Mucosa of rectum (tissue), 2 donors: ENCODE measurements around the gene TBCD.

Experiments
- H3K27ac ChIP-seq, 2 donors: one replicate each; pipeline ENCODE4 v1.7.0; 2013; ENCODE audit warnings: inconsistent platforms in 2 of 2, low read depth in 2 of 2, low read length in 2 of 2
- H3K27me3 ChIP-seq, 2 donors: one replicate each; pipeline ENCODE4 v1.7.0; 2013; ENCODE audit warnings: low read length in 2 of 2; ENCODE audit not compliant: control insufficient read depth in 2 of 2, insufficient read depth in 2 of 2
- H3K36me3 ChIP-seq, 2 donors: one replicate each; pipeline ENCODE4 v1.7.0; 2013; ENCODE audit warnings: low read length in 2 of 2; ENCODE audit not compliant: control insufficient read depth in 2 of 2, insufficient read depth in 2 of 2
- H3K4me1 ChIP-seq, 2 donors: one replicate each; pipeline ENCODE4 v1.7.0; 2013; ENCODE audit warnings: low read length in 2 of 2, mild to moderate bottlenecking in 1 of 2; ENCODE audit not compliant: control insufficient read depth in 2 of 2, insufficient read depth in 2 of 2
- H3K4me3 ChIP-seq, 2 donors: one replicate each; pipeline ENCODE4 v1.7.0; 2013; ENCODE audit warnings: low read length in 2 of 2
- H3K9ac ChIP-seq, 2 donors: one replicate each; pipeline ENCODE4 v1.7.0; 2013; ENCODE audit warnings: low read length in 2 of 2, low read depth in 1 of 2, mild to moderate bottlenecking in 1 of 2
- H3K9me3 ChIP-seq, 2 donors: one replicate each; pipeline ENCODE4 v1.7.0; 2013; ENCODE audit warnings: low read length in 2 of 2; ENCODE audit not compliant: control insufficient read depth in 2 of 2
- donor health status: healthy.
- donor health status: Normal muscosa, but diverticular disease.

The TBCD gene

GRCh38 chr17:82751571-82752370 lies at the start of gene TBCD:
Gene TBCD, plus strand, starts transcription at chr17:82752065. Its CDS starts 129 bp downstream, at chr17:82752194.
- peak within 1 kb of the TSS; percentile 79 to 84 for H3K4me3 ChIP-seq
- peaks cover 9% of the 10 kb centered on the region in 2 donors for H3K4me1 ChIP-seq
- no peaks in the 10 kb centered on the region for H3K9me3 ChIP-seq
- H3K27ac ChIP-seq: peak within 1 kb of the TSS; percentile 87 to 90
- H3K27me3 ChIP-seq: no peaks in the 10 kb centered on the region
- H3K36me3 ChIP-seq: peaks cover 0 to 3% of the 10 kb centered on the region in 2 donors
- H3K9ac ChIP-seq: peak within 1 kb of the TSS; percentile 56 to 76

GRCh38 chr17:82702231-82702927 lies 49.5 kb upstream of the TBCD start:
- Histone ChIP-seq H3K27ac (peak overlapping the region; percentile 96 to 97), H3K4me1 (peaks cover 39 to 52% of the 10 kb centered on the region in 2 donors), H3K4me3 (peak overlapping the region; percentile 50 to 56), H3K9me3 (no peaks in the 10 kb centered on the region), H3K36me3 (no peaks in the 10 kb centered on the region), H3K27me3 (no peaks in the 10 kb centered on the region), H3K9ac (peak overlapping the region; percentile 63 to 68)

- H3K27ac ChIP-seq: peak overlapping the region; percentile 96 to 97
- peaks cover 35 to 51% of the 10 kb centered on the region in 2 donors for H3K4me1 ChIP-seq
- no peaks in the 10 kb centered on the region for H3K9me3 ChIP-seq
- no peaks in the 10 kb centered on the region for H3K36me3 ChIP-seq
- H3K4me3 ChIP-seq: peak overlapping the region; percentile 50 to 56
- peak overlapping the region; percentile 63 to 68 for H3K9ac ChIP-seq
- no peaks in the 10 kb centered on the region for H3K27me3 ChIP-seq
Measured at GRCh38 chr17:82703036-82703745, 48.7 kb upstream of the TBCD start.

GRCh38 chr17:82703935-82704865 lies 47.7 kb upstream of the TBCD start:
- H3K9me3 ChIP-seq: no peaks in the 10 kb centered on the region
- H3K4me3 ChIP-seq: peak overlapping the region; percentile 51 to 61
- H3K9ac ChIP-seq: peak overlapping the region; percentile 52 to 76
- H3K27ac ChIP-seq: peak overlapping the region; percentile 96 to 97
- H3K4me1 ChIP-seq: peaks cover 33 to 49% of the 10 kb centered on the region in 2 donors
- no peaks in the 10 kb centered on the region for H3K36me3 ChIP-seq
- no peaks in the 10 kb centered on the region for H3K27me3 ChIP-seq

GRCh38 chr17:82704886-82705285 lies 47.0 kb upstream of the TBCD start:
- no peaks in the 10 kb centered on the region for H3K27me3 ChIP-seq
- peaks cover 28 to 47% of the 10 kb centered on the region in 2 donors for H3K4me1 ChIP-seq
- H3K36me3 ChIP-seq: no peaks in the 10 kb centered on the region
- peak overlapping the region; percentile 96 to 97 for H3K27ac ChIP-seq
- H3K9ac ChIP-seq: peak overlapping the region; percentile 52 to 64
- peak overlapping the region; percentile 51 to 61 for H3K4me3 ChIP-seq
- no peaks in the 10 kb centered on the region for H3K9me3 ChIP-seq

- Histone ChIP-seq H3K27ac (no peak overlapping the region), H3K4me1 (peaks cover 28 to 50% of the 10 kb centered on the region in 2 donors), H3K36me3 (no peaks in the 10 kb centered on the region), H3K9me3 (no peaks in the 10 kb centered on the region), H3K9ac (no peak overlapping the region), H3K4me3 (no peak overlapping the region), H3K27me3 (no peaks in the 10 kb centered on the region)
Measured at GRCh38 chr17:82705756-82706155, 46.1 kb upstream of the TBCD start.

- Histone ChIP-seq H3K4me3 (no peak overlapping the region), H3K36me3 (no peaks in the 10 kb centered on the region), H3K9ac (no peak overlapping the region), H3K4me1 (peaks cover 9 to 27% of the 10 kb centered on the region in 2 donors), H3K27ac (no peak overlapping the region), H3K27me3 (no peaks in the 10 kb centered on the region), H3K9me3 (no peaks in the 10 kb centered on the region)
Measured at GRCh38 chr17:82709024-82709675, 42.7 kb upstream of the TBCD start.

- no peak overlapping the region for H3K9ac ChIP-seq
- no peak overlapping the region for H3K27ac ChIP-seq
Measured at GRCh38 chr17:82709676-82710498, 42.0 kb upstream of the TBCD start.

More at GRCh38 chr17:82709676-82710498, 42.0 kb upstream of the TBCD start:
- H3K4me3 ChIP-seq: no peak overlapping the region
- H3K27me3 ChIP-seq: no peaks in the 10 kb centered on the region
- no peaks in the 10 kb centered on the region for H3K9me3 ChIP-seq
- H3K36me3 ChIP-seq: no peaks in the 10 kb centered on the region
- peaks cover 3 to 19% of the 10 kb centered on the region in 2 donors for H3K4me1 ChIP-seq
